Endothelial cell of umbilical vein (primary cell): Measurements from ENCODE around the gene BIRC2.

Experiments used
- CTCF ChIP-seq, 2 donors: IDR thresholded peaks; 1 replicate in 1 of 2; 2 replicates in 1 of 2; pipeline ENCODE4 v1.5.1; 2011; ENCODE audit warnings: low read length in 2 of 2, mild to moderate bottlenecking in 2 of 2, moderate library complexity in 2 of 2, control low read depth in 1 of 2, inconsistent platforms in 1 of 2, low read depth in 1 of 2; ENCODE audit not compliant: insufficient read depth in 1 of 2; ENCODE audit errors: extremely low read depth in 1 of 2
- EZH2 ChIP-seq: IDR thresholded peaks from 2 replicates; pipeline ENCODE4 v1.6.1; 2012; ENCODE audit warnings: borderline replicate concordance, low read depth, mild to moderate bottlenecking, moderate library complexity, low read length, inconsistent platforms; ENCODE audit not compliant: severe bottlenecking
- POLR2A ChIP-seq: IDR thresholded peaks from 2 replicates; pipeline ENCODE4 v1.6.1; 2012; ENCODE audit warnings: low read depth, mild to moderate bottlenecking, control low read depth, low read length

GRCh38 chr11:102314784-102315183, 32.2 kb upstream of the BIRC2 start:
- TF ChIP-seq CTCF (IDR thresholded peaks at IDR 0.05; ENCODE audit: extremely low read depth in 1 of 2, insufficient read depth in 1 of 2, low read depth in 1 of 2, low read length in 2 of 2) (no peak), POLR2A (no peak), EZH2 (no peak)
